LNCaP clone FGC (cell line): ENCODE measurements around the gene KDM3B.

Experiments
- DNase-seq: peaks from one replicate; pipeline ENCODE4 v3.0.0-alpha.2; 2011; ENCODE audit warnings: low read depth
- H3K4me3 ChIP-seq: 2 replicates; pipeline ENCODE4 v1.5.1; 2011; ENCODE audit warnings: mild to moderate bottlenecking, low read depth, low read length, control low read depth
- CTCF ChIP-seq: IDR thresholded peaks from 2 replicates; pipeline ENCODE4 v1.5.1; 2012; ENCODE audit warnings: mild to moderate bottlenecking; ENCODE audit not compliant: control insufficient read depth, insufficient read depth; ENCODE audit errors: extremely low read depth

Gene KDM3B

GRCh38 chr5:138444078-138444773 is 91.7 kb downstream of the KDM3B start:
- DNase-seq, result no peak
- no peak for TF ChIP-seq CTCF
- no peak overlapping the region for H3K4me3 ChIP-seq

DNA sequence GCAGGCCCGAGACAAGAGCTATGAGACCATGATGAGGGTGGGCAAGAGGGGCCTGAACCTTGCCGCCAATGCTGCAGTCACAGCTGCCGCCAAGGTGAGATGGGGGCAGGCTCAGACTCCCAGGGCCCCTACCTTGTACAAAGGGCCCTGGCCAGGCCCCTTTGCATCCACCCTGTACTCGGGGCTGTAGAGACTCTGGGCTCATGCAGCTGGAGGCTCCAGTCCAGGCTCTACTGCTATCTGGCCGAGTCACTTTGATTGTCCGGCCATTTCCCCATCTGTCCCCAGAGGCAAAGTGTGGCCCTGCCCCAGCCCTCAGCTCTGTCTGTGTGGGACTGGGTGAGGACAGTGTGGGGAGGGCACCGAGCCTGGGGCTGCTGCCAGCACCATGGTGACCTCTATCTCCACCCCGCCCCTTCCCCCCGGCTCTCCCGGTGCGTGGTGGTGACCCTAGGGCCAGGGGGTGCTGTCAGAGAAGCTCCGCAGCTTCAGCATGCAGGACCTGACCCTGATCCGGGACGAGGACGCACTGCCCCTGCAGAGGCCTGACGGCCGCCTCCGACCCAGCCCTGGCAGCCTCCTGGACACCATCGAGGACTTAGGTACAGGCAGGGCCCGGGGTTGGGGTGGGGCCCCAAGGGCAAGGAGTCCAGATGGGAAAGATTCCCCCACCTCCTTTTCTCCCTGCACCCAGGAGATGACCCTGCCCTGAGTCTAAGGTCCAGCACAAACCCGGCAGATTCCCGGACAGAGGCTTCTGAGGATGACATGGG is 92.5 kb downstream of the KDM3B start:
- no peak for TF ChIP-seq CTCF
- no peak for DNase-seq
- H3K4me3 ChIP-seq, result no peak overlapping the region

- no peak for DNase-seq
- TF ChIP-seq CTCF, result no peak
These were observed 93.2 kb downstream of the KDM3B start for GRCh38 chr5:138445547-138446271.

GRCh38 chr5:138448070-138448469 is 95.6 kb downstream of the KDM3B start:
- TF ChIP-seq CTCF, result no peak
- no peak overlapping the region for H3K4me3 ChIP-seq
- DNase-seq, result no peak

More at GRCh38 chr5:138445547-138446271, 93.2 kb downstream of the KDM3B start:
- H3K4me3 ChIP-seq, result no peak overlapping the region

DNA sequence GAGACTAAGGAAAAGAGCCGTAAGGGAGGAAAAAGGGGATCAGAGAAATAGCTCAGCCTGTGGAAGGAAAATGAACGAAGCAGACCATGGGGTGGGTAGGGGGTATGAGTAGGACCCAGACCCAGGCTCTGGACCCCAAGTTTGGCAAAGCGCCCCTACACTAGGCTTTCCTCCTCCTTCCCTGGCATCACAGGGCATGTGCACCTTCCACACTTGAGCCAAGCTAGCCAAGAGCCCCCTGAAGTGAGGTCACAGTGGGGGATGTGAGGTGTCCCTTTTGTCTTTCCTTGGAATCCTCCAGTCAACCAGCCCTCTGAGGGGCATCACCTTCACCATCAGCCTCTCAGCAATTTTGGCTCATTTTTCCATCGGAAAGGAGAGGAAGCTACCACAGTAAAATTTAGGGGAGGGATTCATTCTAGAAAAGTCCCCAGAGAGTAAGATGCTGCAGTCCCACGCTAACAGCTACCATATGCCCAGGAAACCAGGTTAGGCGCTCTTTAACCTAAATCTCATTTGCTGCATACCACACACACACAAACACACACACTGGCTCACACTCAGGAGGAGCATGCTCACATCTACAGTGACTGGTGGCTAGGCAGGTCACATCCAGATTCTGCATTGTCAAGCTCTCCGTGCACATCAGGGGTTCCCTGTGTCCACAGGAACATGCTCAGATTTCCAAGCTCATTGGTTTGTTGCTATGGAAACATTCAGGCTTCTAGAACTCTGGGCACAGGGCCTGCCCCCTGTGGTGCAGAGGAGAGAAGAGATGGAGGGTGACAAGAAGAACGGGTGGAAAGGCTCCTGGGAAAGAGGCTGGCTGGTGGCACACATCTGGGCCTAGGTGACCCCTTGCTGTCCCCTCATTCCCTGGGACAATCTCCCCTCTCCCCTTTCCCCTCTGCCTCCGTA is 96.3 kb downstream of the KDM3B start:
- no peak for TF ChIP-seq CTCF
- H3K4me3 ChIP-seq, result no peak overlapping the region
- no peak for DNase-seq
